Stimulated activated CD8-positive, alpha-beta memory T cell treated with anti-CD3 and anti-CD28 coated beads, Interleukin-4, amount 100 ng/mL, for 24 hours (primary cell): ENCODE results near the gene IGSF22.

Experiments
- DNase-seq: peaks from one replicate; pipeline ENCODE4 v3.0.0-alpha.2; 2020; ENCODE audit warnings: low read depth

The IGSF22 gene

GRCh38 chr11:18726040-18726439, at the start of gene IGSF22:
IGSF22 (minus strand) TSS chr11:18726188; CDS start chr11:18724236, 1,952 bp downstream.
- DNase-seq, result no peak

GRCh38 chr11:18774801-18775200, 48.8 kb upstream of the IGSF22 start:
- DNase-seq, result no peak

GRCh38 chr11:18773681-18774080, 47.7 kb upstream of the IGSF22 start:
- no peak for DNase-seq

- no peak for DNase-seq
Observed at GRCh38 chr11:18773104-18773503, 47.1 kb upstream of the IGSF22 start.

GRCh38 chr11:18772211-18772610, 46.2 kb upstream of the IGSF22 start:
- DNase-seq, result no peak

- DNase-seq, result no peak
Observed at GRCh38 chr11:18771266-18772035, 45.5 kb upstream of the IGSF22 start.

- DNase-seq, result no peak
Observed at GRCh38 chr11:18770479-18771125, 44.6 kb upstream of the IGSF22 start.

GRCh38 chr11:18769802-18770456, 43.9 kb upstream of the IGSF22 start:
- no peak for DNase-seq

- DNase-seq, result no peak
Observed at GRCh38 chr11:18768978-18769377, 43.0 kb upstream of the IGSF22 start.

GRCh38 chr11:18768472-18768901, 42.5 kb upstream of the IGSF22 start:
- DNase-seq, result no peak

GRCh38 chr11:18766015-18766414, 40.0 kb upstream of the IGSF22 start:
- no peak for DNase-seq

- no peak for DNase-seq
Observed at GRCh38 chr11:18765554-18765953, 39.6 kb upstream of the IGSF22 start.

- no peak for DNase-seq
Observed at GRCh38 chr11:18761741-18762140, 35.8 kb upstream of the IGSF22 start.

GRCh38 chr11:18761144-18761543, 35.2 kb upstream of the IGSF22 start:
- no peak for DNase-seq

GRCh38 chr11:18757811-18758210, 31.8 kb upstream of the IGSF22 start:
- no peak for DNase-seq

- DNase-seq, result no peak
Observed at GRCh38 chr11:18756889-18757288, 30.9 kb upstream of the IGSF22 start.

- DNase-seq, result no peak
Observed at GRCh38 chr11:18754308-18754707, 28.3 kb upstream of the IGSF22 start.

- no peak for DNase-seq
Observed at GRCh38 chr11:18752502-18752901, 26.5 kb upstream of the IGSF22 start.

GRCh38 chr11:18750944-18751343, 25.0 kb upstream of the IGSF22 start:
- DNase-seq, result no peak

GRCh38 chr11:18749681-18750319, 23.8 kb upstream of the IGSF22 start:
- no peak for DNase-seq

- DNase-seq, result no peak
Observed at GRCh38 chr11:18748766-18749365, 22.9 kb upstream of the IGSF22 start.

- DNase-seq, result no peak
Observed at GRCh38 chr11:18745251-18745650, 19.3 kb upstream of the IGSF22 start.
